Measurements from ENCODE around the gene SLC39A7.

DNA sequence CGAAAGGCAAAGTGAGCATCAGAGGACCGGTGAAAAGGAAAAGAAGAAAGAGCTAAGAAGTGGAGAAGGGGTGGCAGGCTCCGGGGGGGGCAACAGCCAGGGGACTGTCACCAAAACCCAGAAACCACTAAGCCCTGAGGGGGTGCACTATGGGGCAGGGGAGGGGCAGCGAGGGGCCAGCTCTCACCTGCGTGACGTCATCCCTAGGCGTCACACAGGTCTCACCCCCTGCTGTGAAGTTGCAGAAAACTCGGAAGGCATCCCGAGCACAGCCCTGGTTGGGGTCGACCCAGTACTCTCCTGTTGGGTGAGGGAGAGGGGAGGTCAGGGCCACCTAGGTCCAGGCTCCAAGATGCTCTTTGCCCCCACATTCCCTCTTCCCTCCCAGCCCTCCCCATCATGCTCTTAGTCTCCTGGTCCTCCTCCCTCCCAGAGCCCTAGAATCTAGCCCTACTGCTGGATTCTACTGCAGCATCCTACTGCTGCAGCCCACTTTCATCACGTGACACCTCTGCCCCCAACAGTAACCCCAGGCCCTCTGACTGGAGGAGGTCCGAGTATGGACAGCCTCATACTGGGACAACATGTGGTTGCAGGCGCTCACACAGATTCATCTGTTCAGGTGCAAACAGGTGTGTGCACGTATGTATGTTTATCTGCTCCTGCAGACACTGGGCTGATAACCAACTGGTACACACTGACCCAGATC, 35.8 kb upstream of the SLC39A7 start:
- TF ChIP-seq, protein P1, sequence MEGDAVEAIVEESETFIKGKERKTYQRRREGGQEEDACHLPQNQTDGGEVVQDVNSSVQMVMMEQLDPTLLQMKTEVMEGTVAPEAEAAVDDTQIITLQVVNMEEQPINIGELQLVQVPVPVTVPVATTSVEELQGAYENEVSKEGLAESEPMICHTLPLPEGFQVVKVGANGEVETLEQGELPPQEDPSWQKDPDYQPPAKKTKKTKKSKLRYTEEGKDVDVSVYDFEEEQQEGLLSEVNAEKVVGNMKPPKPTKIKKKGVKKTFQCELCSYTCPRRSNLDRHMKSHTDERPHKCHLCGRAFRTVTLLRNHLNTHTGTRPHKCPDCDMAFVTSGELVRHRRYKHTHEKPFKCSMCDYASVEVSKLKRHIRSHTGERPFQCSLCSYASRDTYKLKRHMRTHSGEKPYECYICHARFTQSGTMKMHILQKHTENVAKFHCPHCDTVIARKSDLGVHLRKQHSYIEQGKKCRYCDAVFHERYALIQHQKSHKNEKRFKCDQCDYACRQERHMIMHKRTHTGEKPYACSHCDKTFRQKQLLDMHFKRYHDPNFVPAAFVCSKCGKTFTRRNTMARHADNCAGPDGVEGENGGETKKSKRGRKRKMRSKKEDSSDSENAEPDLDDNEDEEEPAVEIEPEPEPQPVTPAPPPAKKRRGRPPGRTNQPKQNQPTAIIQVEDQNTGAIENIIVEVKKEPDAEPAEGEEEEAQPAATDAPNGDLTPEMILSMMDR (IDR thresholded peaks at IDR 0.05), result no peak
- no peak for TF ChIP-seq EP300 (IDR thresholded peaks at IDR 0.05)
- no peak for TF ChIP-seq POLR2AphosphoS5 (IDR thresholded peaks at IDR 0.05)

All from gastroesophageal sphincter (tissue), 3 donors.